Superior temporal gyrus (tissue), 1 donor: ENCODE data around the gene ZBTB40.

Experiments
- DNase-seq: peaks from one replicate; pipeline ENCODE4 v3.0.0-alpha.2; 2016; ENCODE audit errors: extremely low spot score

The ZBTB40 gene

DNA sequence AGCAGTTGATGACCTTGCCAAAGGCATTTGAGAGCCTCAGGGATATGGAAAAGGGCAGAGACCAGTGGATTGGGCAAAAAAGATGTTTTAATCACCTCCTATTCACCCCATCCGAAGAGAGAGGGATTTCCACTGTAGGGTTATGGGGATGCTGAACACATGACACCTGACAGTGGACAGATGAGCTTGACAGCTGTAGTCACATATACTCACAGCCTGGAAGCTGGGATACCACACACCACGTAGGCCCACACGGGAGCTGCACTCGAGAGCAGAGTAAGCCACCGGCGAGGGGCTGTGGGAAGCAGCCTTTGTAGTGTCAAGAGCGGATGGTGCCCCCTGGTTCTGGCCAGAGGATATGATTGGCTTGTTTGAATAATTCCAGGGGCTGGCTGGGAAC lies 20.0 kb downstream of the ZBTB40 start:
- DNase-seq = no peak

DNA sequence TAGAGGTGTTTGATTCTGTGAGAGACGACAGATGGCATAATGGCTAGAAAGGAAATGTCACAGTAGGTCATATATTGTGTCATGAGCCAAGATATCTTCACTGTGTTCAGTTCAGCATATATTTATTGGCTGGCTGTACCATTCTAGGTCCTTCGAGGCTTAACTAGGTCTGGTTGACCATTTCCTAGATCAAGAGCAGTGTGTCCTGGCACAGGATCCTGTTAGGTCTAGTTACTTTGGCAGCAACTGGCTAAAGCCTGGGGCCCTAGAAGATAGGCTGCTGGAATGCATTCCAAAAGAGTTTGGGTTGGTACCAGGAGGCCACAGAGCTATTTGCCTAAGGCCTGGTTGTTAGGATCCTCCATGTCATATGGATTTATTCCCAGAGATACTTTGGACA lies 20.9 kb downstream of the ZBTB40 start:
- DNase-seq = no peak

DNA sequence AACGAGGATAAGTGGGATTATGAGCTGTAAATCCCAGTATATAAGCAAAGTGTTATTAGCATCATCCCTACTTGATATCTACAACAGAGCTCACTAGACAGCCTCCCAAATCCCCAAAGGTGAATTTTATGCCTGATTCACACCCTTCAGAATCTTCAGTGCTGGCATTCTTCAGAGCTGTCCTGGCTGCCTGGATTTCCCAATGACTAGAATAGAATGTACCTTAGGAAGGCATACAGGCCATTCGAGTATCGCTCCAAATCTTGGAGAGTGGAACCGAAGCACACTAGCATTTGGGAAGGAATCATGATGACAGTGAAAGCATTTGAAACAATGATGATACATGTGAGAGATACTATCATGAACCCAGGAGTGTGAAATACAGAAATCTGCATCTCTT lies 22.3 kb downstream of the ZBTB40 start:
- no peak for DNase-seq

DNA sequence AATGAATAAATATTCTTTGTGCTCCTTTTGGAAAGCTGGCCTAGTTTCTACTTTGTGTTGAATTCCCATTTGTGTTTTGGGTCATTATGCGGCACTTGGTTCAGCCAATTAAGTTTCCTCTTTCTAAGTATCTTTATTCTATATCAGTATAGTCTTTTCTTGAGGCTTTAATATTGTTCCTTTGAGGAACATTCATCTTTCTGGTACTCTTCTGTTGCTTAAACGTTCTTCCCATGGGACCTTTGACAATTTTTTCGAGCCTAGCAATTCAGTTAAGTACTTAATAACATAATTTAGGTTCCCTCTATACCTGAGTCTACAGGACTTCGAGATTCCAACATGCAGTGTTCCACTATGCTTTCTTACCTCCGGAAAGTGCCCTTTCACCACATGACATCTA lies 24.9 kb downstream of the ZBTB40 start:
- DNase-seq = no peak

DNA sequence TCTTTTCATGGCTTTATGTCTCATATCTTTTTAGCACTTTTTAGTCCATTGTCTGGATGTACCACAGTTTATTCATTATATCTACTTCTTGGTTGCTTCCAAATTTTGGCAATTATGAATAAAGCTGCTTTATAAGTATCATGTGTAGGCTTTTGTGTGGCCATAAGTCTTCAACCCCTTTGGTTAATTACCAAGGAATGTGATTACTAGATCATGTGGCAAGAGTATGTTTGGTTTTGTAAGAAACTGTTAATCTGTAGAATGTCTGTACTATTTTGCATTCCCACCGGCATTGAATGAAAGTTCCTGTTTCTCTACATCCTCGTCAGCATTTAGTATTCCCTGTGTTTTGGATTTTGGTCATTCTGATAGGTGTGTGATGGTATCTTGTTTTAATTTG lies 31.5 kb downstream of the ZBTB40 start:
- no peak for DNase-seq

DNA sequence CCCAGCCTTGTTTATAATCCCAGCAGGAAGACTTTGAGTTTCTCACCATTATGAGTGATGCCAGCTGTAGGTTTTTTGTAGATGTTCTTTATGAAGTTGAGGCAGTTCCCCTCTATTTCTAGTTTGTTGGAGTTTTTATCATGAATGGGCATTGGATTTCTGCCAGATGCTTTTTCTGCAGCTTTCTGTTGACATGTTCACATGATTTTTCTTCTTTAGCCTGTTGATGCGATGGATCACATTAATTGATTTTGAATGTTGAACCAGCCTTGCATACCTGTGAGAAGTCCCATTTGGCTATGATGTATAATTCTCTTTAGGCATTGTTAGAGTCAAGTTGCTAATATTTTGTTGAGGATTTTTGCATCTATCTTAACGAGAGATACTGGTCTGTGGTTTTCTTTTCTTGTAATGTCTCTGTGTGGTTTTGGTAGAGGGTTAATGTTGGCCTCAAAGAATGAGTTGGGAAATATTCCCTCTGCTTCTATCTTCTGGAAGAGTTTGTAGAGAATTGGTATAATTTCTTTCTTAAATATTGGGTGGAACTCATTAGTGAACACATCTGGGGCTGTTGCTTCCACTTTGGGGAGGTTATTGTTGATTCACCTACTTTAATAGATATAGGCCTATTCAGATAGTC lies 33.2 kb downstream of the ZBTB40 start:
- DNase-seq = no peak

DNA sequence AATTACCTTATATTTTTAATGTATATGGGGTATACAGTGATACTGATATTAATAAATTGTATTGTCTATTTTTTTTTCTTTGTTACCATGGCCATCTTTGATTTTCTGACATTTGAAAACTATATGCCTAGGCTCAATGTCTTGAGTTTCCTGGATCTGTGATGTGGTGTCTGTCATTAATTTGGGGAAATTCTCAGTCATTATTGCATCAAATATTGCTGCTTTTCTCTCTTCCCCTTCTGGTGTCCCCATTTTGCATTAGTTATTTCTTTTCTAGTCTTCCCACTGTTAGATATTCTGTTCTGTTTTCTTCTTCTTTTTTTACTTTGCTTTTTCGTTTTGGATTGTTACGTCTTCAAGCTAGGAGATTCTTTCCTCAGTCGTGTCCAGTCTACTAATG lies 33.8 kb downstream of the ZBTB40 start:
- no peak for DNase-seq

DNA sequence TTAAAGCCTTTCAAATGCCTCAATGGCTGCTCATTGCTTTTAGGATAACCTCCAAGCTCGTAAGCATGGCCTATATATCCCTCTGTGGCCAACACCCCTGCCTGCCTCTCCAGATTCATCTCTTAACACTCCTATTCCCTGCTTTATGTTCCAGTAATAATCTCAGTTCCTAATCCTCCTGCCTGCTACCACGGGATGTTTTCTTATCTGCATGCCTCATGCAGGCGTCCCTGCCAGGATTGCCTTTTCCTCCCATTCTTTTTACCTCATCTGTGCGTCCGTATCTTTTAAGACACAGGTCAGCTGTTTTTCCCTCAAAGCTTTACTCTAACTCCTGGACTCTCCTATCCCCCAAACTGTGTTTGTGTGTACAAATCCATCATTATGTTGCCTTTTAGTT lies 36.1 kb downstream of the ZBTB40 start:
- no peak for DNase-seq

DNA sequence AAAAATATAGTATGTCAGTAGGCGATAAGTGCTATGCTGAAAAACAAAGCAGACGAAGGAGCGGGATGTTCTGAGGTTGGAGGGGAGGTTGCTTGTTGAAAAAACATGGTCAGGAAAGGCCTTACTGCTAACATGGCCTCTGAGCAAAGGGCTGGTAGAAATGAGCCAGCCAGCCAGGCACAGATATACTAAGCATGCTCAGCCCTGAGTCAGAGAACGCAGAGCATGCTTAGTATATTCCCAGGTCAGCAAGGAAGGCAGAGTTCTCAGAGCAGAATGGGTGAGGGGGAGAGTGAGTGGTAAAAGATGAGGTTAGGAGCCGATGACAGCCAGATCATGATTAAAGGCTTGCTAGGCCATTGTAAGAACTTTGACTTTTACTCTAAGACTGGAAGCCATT lies 36.7 kb downstream of the ZBTB40 start:
- DNase-seq = no peak

DNA sequence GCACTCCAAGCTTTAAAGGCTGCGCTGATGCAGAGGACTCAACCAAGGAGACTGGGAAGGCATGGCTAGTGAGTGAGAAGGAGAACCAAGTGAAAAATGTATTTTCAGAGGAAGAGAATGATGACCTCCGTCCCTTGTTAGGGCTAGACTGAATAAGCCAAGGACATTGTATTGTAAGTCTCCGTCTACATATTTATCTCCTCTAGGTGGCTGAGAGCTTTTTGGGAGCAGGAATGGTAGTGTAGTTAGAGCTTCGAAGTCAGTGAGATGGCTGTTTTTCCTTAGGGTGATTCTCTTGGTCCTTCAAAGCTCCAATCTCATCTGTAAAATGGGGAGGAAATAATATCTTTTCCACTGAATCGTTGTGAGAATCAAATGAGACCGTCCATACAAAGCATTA lies 37.6 kb downstream of the ZBTB40 start:
- DNase-seq = no peak

DNA sequence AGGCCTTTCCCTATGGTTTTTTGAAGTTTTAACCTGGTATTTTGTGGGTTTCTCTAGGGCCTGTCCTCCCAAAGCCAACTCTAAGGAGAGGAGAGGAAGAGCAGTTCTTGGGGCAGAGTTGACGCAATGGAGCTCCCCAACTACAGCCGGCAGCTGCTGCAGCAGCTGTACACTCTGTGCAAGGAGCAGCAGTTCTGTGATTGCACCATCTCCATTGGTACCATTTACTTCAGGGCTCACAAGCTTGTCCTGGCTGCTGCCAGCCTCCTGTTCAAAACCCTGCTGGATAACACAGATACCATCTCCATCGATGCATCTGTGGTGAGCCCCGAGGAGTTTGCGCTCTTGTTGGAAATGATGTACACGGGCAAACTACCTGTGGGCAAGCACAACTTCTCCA lies 38.2 kb downstream of the ZBTB40 start:
- no peak for DNase-seq

DNA sequence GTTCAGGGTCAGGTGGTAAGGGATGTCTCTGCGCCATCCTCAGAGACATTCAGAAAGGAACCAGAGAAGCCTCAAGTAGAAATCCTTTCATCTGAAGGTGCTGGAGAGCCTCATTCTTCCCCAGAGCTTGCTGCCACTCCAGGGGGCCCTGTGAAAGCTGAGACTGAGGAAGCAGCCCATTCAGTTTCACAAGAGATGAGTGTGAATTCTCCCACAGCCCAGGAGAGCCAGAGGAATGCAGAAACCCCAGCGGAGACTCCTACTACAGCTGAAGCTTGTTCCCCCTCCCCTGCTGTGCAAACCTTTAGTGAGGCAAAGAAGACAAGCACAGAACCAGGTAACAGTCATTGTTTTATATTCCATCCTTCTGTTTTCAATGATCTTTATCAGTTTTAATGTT lies 38.7 kb downstream of the ZBTB40 start:
- DNase-seq = no peak

DNA sequence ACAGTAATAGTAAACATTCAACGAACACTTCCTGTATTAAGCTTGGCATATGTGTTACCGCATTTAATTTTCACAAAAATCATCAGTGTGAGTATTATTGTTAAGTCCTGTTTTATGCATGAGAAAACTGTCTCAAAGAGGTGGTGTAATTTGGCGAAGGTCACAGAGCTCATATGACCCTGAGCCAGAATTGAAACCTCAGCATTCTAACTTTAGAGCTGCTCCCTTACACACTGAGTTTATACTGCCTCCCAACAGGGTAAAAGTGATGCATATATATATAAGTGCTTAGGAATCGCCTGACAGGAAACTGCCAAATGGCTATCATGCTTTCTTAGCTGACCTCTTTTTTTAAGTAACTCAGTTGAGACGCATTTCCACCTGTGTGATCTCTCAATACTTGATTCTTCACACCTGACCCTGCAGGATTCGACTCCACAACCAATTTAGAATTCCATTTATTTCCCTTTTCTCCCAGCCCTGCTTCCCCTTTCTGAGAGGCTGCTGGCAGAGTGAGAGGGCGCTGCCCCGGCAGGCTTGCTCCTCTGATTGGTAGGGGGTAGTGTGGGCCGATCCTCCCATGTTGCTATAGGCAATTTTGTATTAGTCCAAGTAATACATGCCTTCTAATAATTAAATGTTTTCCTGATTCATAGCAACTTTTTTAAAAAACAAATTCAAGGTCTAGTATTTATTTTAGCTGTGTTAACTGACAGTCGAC lies 40.5 kb downstream of the ZBTB40 start:
- no peak for DNase-seq

DNA sequence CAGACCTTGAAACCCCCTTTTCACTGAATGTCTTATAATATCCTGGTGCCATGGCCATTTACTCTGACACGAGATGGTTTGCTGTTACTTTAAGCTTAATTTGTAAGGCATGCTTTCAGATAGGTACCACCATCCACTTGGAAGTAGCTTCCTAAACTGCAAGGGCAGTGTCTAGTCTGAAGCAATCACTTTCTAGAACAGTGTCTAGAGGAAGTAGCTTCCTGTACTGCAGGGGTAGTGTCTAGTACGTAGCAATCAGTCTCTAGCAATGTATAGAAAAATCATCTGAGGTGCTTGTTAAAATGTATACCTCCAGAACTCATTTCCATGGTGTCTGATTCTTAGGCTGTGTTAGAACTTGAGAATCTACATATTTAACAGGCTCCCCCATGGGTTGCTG lies 42.5 kb downstream of the ZBTB40 start:
- no peak for DNase-seq

DNA sequence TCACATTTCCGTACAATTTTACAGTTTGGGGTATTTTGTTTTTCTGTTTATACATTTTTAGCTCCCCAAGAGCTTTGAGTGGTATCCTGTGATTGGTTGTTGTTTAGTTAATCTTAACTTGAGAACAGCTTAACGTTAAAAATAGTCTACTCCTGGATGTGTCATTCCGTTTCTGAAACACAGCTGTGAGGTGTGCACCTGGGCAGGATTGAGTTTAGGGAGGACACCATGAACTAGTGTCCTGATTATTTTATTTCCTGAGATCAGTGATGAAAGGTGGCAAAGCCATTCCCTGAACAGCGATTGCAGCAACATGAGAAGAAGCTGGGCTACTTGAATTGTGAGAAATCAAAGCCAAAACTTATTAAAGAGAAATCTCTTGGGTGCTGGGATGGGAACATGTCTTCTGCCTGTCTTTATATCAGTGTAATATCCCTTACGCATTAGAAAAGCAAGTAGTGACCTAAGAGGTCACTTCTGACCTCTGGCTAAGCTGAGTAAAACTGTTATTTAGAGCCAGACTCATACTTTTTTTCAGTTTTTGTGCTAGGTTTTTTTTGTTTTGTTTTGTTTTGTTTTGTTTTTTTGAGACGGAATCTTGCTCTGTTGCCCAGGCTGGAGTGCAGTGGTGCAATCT lies 43.4 kb downstream of the ZBTB40 start:
- no peak for DNase-seq

DNA sequence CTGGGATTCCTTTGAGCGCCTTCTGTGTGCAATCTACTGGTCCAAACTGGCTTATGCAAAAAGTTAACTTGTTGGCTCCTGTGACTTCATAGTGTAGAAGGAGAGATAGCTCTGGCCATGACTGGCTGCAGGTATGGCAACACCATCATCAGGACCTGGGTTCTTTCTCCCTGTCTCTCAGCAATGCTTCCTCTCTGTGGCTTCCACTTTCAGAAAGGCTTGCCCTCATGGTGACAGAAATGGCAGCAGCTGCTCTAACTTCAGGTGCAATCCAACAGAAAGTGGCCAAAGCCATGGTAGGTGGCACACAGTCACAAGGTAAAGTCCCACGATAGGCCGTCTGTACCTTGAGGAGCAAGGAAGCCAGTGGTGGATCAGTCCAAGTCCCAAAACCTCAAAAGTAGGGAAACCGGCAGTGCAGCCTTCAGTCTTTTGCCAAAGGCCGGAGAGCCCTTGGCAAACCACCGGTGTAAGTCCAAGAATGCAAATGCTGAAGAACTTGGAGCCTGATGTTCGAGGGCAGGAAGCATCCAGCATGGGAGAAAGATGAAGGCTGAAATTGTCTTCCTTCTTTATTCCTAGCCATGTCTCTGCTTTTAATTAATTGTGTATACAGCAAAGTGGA lies 45.0 kb downstream of the ZBTB40 start:
- DNase-seq = no peak

DNA sequence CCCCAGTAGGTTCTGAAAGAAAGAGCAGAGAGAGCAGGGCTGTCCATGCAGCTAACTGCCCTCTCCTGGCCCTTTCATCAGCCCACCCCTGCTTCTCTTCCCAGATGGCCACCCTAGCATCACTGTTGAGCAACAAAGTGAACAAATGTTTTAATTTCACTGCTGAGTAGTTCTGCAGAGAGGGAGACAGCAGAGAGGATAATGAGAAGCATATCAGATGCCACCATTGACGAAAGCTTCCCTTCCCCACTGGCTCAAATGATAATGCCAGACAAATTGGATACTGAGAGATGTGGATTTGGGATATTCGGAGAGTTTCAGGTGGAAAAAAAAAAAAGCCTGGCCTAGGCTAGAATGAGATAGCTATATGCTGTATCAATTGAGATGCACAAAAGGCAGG lies 46.8 kb downstream of the ZBTB40 start:
- no peak for DNase-seq

DNA sequence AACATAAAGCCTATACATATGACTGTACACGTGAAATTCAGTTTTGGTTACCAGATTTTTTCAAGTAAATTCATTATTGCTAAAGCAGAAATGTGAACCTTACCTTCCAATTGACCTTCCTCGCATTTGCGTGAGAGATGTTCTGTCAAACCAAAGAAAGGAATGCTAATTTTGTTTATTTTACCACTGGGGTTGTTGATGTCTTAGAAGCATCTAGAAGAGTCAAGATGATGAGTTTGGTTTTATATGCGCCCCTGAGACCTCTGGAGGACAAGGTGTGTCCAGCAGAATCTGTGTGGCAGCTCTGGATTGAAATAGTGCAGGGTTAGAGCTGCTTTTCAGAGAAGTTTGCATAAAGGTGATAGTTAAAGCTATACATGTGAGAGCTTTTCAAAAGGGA lies 48.4 kb downstream of the ZBTB40 start:
- DNase-seq = no peak

DNA sequence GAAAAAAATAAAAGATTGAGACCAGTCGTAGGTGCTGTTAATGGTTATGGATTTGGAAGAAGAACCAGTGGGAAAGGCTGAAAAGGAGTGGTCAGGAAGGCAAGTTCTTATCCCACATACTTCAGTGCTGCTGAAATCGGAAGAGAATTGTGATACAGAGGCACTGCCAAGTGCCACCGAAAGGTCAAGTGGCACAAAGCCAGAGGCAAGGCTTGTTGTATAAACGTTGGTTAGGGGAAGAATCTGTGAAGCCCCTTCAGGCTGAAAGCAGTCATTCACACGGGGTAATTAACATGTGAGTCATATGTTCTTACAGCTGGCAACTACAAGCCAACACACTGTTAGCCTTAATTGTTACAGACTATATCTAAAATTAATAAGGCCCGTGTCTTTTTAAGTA lies 48.8 kb downstream of the ZBTB40 start:
- DNase-seq = no peak

DNA sequence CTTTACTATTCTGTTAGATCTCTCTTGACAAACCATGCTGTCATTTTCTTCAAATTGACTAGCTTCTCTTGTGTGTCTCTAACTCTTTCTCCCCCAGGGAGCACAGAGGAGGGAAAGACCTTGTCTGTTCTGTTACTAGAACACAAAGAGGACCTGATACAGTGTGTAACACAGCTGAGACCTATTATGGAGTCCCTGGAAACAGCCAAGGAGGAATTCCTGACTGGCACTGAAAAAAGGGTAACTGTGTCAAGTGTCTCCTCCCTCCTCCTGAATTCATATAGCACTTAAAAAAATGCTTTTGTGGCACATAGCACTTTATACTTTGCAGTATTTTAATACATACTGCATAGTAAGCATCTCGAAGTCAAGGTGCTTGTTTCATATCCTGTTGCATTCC lies 50.6 kb downstream of the ZBTB40 start:
- no peak for DNase-seq

DNA sequence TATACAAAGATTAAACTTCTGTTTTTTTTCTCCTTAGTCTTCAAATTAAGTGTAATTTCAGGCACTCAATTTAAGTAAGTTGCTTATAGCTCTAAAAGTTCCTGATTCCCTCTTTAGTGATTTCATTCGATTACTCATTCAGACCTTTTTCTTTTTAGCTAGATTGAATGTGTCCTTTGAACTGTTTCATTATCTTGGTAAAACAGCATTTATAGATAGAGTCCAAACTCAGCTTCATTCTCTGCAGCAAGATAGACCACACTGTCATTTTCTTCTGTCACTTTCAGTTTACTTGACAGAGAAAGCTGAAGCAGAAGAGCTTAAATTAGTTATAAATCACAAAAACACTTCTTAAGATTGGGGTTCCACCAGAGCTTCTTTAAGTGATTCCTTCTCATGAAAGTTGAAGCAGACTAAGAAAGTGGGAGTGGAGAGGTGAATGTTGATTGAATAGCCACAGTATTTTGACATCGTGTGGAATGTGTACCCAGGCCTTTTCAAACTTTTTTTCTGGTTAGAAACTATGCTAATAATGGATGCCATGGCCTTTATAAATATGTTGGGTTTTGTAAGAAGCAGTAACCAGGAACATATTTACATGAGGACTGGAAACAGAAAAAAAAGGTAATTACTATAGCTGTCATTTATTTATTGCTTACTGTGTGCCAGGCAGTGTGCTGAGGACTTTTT lies 52.2 kb downstream of the ZBTB40 start:
- no peak for DNase-seq

DNA sequence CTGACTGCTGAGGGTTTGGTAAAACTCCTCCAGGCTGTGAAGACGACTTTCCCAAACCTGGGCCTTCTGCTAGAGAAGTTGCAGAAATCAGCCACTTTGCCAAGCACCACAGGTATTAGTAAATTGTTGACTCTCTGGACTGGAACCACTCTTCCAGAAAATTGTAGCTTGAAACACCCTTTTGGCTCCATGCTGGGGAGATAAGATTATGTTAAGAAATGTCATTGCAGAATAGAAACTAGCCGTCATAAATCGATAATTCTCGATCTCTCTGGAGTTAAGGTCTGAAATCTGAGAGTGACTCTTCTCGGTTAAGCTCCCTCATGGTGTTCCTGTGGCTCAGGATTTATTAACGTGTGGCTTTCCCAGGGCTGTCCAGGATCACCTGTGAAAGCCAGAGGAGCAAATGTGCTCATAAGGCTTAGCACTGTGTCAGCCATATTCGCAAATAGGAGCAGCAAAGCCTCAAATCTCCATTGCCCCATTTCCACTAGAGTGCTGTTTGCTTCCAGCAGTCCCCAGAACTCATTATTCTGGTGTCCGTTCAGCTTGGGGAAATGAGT lies 54.6 kb downstream of the ZBTB40 start:
- DNase-seq = no peak
